ENCODE data around the gene SORCS1. TPM values are rescaled to one million over a fixed set of nuclear protein-coding genes. Genes with fewer than 3 reads are reported as not detected.

The SORCS1 gene
- total and polyA plus RNA-seq, 2 of the 8 experiments (the other 6 are each of a cell fraction or from before 2014, with no cell fraction given) = 4.1 to 4.6 TPM

- Histone ChIP-seq H2BK15ac (ENCODE audit: low read length) (no peak overlapping the region), H3K4ac (replicated peaks; ENCODE audit: insufficient read length, low read depth, low read length) (no peak overlapping the region), H2AFZ (ENCODE audit: low read length) (no peak overlapping the region), H3K14ac (ENCODE audit: insufficient read length) (no peak overlapping the region), H3K4me1 (replicated peaks in 1 of 4; ENCODE audit: control insufficient read depth in 3 of 4, insufficient read depth in 4 of 4, low read length in 3 of 4) (no peaks in the 10 kb centered on the region), H3K79me2 (ENCODE audit: control insufficient read depth in 1 of 2, insufficient read depth in 2 of 2, low read length in 2 of 2) (no peaks in the 10 kb centered on the region), H3K23ac (ENCODE audit: insufficient read length) (no peak overlapping the region), H3K36me3 (ENCODE audit: control insufficient read depth in 2 of 4, insufficient read depth in 4 of 4, low read length in 3 of 4) (no peaks in the 10 kb centered on the region; a peak in 1 of 8 replicates), H3K56ac (replicated peaks; ENCODE audit: insufficient read length, low read depth, low read length) (no peak overlapping the region), H3K27ac (ENCODE audit: low read depth, low read length) (no peak overlapping the region), H2BK120ac (replicated peaks; ENCODE audit: low read depth, low read length) (no peak overlapping the region), H3K9ac (replicated peaks in 1 of 4; ENCODE audit: extremely low read depth in 1 of 4, low read depth in 3 of 4, low read length in 3 of 4) (no peak overlapping the region), H4K8ac (ENCODE audit: extremely low read depth, insufficient read depth, low read length) (no peak overlapping the region), H2BK20ac (ENCODE audit: low read length) (no peak overlapping the region), H2BK5ac (ENCODE audit: low read depth, low read length) (no peak overlapping the region), H3K27me3 (replicated peaks in 1 of 4; ENCODE audit: control insufficient read depth in 3 of 4, extremely low read depth in 1 of 4, insufficient read depth in 3 of 4, low read length in 3 of 4) (no peaks in the 10 kb centered on the region), H4K5ac (ENCODE audit: insufficient read length, low read depth, low read length) (no peak overlapping the region), H2BK12ac (ENCODE audit: low read depth, low read length) (no peak overlapping the region), H3K4me2 (ENCODE audit: insufficient read depth in 1 of 2, low read depth in 2 of 2, low read length in 2 of 2) (no peak overlapping the region), H3K9me3 (ENCODE audit: insufficient read depth in 2 of 2, low read depth in 1 of 2, low read length in 1 of 2) (no peaks in the 10 kb centered on the region), H4K20me1 (replicated peaks in 1 of 2; ENCODE audit: control insufficient read depth in 1 of 2, insufficient read depth in 2 of 2, low read length in 2 of 2) (no peaks in the 10 kb centered on the region), H3K23me2 (ENCODE audit: low read depth, low read length) (no peaks in the 10 kb centered on the region), H3K18ac (ENCODE audit: extremely low read depth, low read length) (no peak overlapping the region), H3K4me3 (ENCODE audit: extremely low read depth in 1 of 4, insufficient read depth in 2 of 4, low read depth in 3 of 4, low read length in 4 of 4) (no peak overlapping the region), H2AK5ac (ENCODE audit: low read depth, low read length) (no peak overlapping the region), H3K79me1 (ENCODE audit: low read depth, low read length) (no peaks in the 10 kb centered on the region), H4K91ac (replicated peaks; ENCODE audit: insufficient read length, low read length) (no peak overlapping the region)
- 91% methylated on average over 2 of the region's 2 CpGs; no CpG with 5 or more reads in 1 of the 2 experiments for WGBS, 2 experiments (ENCODE audit: extremely low coverage in 1 of 2, insufficient coverage in 1 of 2, insufficient read length in 1 of 2, insufficient replicate concordance in 2 of 2, low coverage in 1 of 2, low lambda C conversion rate in 2 of 2, missing lambda C conversion rate in 1 of 2)
- CTCF ChIA-PET (ENCODE audit: partially characterized antibody) = interaction anchor here (0.7 to 1.2 kb wide), 3 partner anchors 12 to 493 kb away, joined by 3 read pairs; no protein-coding TSS in a partner anchor
- FAIRE-seq = no peak
- TF ChIP-seq TAF7 (optimal IDR thresholded peaks at IDR 0.05; ENCODE audit: borderline replicate concordance, low read depth, low read length) (no peak), POLR2AphosphoS5 (IDR thresholded peaks at IDR 0.05; ENCODE audit: low read depth, low read length) (no peak), SP2 (IDR thresholded peaks at IDR 0.05; ENCODE audit: low read length) (no peak), SIRT6 (IDR thresholded peaks at IDR 0.05; ENCODE audit: low read length) (no peak), KDM1A (IDR thresholded peaks at IDR 0.05; ENCODE audit: borderline replicate concordance, low read length) (no peak), CHD1 (IDR thresholded peaks at IDR 0.05; ENCODE audit: low read depth, low read length) (no peak), YY1 (IDR thresholded peaks at IDR 0.05; ENCODE audit: low read depth, low read length) (no peak), RAD21 (IDR thresholded peaks at IDR 0.05 in 1 of 2, conservative IDR thresholded peaks at IDR 0.05 in 1 of 2; ENCODE audit: low read depth in 2 of 2, low read length in 2 of 2) (no peak), MAFK (IDR thresholded peaks at IDR 0.05; ENCODE audit: low read depth, low read length) (no peak)
- TF ChIP-seq, protein P1, sequence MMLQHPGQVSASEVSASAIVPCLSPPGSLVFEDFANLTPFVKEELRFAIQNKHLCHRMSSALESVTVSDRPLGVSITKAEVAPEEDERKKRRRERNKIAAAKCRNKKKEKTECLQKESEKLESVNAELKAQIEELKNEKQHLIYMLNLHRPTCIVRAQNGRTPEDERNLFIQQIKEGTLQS (IDR thresholded peaks at IDR 0.05; ENCODE audit: insufficient read depth, low read depth, low read length) = no peak
- TF ChIP-seq, protein P2, sequence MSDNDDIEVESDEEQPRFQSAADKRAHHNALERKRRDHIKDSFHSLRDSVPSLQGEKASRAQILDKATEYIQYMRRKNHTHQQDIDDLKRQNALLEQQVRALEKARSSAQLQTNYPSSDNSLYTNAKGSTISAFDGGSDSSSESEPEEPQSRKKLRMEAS (IDR thresholded peaks at IDR 0.05) = no peak
- POLR2A ChIA-PET (ENCODE audit: partially characterized antibody) = no interaction called here
- DNase-seq (ENCODE audit: low read depth in 1 of 2, low spot score in 2 of 2) = no peak
Observed at GRCh38 chr10:106771154-106771553, 393.4 kb downstream of the SORCS1 start.
